ENCODE results near the gene STAT4. TPM values are rescaled to one million over a fixed set of nuclear protein-coding genes. Genes with fewer than 3 reads are reported as not detected.

The STAT4 gene
- total RNA-seq, 2 experiments from 2014 or later: 70.8 to 72.2 TPM

DNA sequence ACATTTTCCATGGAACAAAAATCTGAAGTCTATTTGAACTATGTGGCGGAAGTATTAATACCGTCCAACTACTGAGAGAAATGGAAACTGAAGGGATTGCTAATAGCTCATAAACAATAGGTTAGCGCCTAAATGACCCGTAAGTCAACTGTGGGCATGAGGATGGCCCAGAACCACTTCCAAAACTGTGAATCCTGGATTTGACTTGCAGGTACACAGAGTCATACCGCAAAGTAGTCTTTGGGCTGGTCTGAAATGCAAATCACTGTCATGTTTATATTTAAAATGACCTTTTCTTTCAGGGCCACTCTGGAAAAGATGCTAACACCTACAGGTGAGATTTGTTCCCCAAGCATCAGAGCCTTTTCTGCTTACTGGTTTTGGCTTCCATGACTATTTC, 50.6 kb downstream of the STAT4 start:
- CTCF ChIA-PET: interaction anchor here (1.3 to 1.5 kb wide), 2 partner anchors 9 to 48 kb away, joined by 4 to 5 read pairs; no protein-coding TSS in a partner anchor

GRCh38 chr2:191087311-191087710, 63.5 kb downstream of the STAT4 start:
- CTCF ChIA-PET: interaction anchor here (1.9 to 2.0 kb wide), 2 partner anchors 35 to 69 kb away, joined by 9 read pairs; no protein-coding TSS in a partner anchor
- no peak overlapping the region for H3K4me3 Mint-ChIP-seq
- POLR2A ChIA-PET: interaction anchor here (0.9 kb wide), 1 partner anchor 63 kb away, joined by 4 read pairs; the partner anchor contains the start of gene STAT4

More for the DNA sequence above, 50.6 kb downstream of the STAT4 start:
- intact Hi-C loops (cut with micrococcal nuclease): no loop called here
- no peak for DNase-seq
- Mint-ChIP-seq H3K27me3 (no peaks in the 10 kb centered on the region), H3K4me1 (ENCODE audit: low read depth) (peaks cover 68% of the 10 kb centered on the region), H3K9me3 (peaks cover 13% of the 10 kb centered on the region), H3K27ac (peak overlapping the region; percentile 69), H3K36me3 (ENCODE audit: low read depth) (peaks cover 62% of the 10 kb centered on the region), H3K4me3 (no peak overlapping the region)
- peak; percentile 15 for ATAC-seq
- POLR2A ChIA-PET: interaction anchor here (0.5 kb wide), 1 partner anchor 22 kb away, joined by 3 read pairs; no protein-coding TSS in a partner anchor
- TF ChIP-seq CTCF (IDR thresholded peaks at IDR 0.05): no peak

GRCh38 chr2:191086706-191087105, 64.1 kb downstream of the STAT4 start:
- H3K4me3 Mint-ChIP-seq: no peak overlapping the region
- H3K4me1 Mint-ChIP-seq (ENCODE audit: low read depth): peaks cover 43% of the 10 kb centered on the region
- H3K27ac Mint-ChIP-seq: no peak overlapping the region
- ATAC-seq (no peak), DNase-seq (no peak)
- TF ChIP-seq CTCF (IDR thresholded peaks at IDR 0.05): no peak
- intact Hi-C loops (cut with micrococcal nuclease): no loop called here
- no peaks in the 10 kb centered on the region for H3K27me3 Mint-ChIP-seq
- CTCF ChIA-PET: interaction anchor here (1.9 to 2.0 kb wide), 2 partner anchors 34 to 69 kb away, joined by 9 read pairs; no protein-coding TSS in a partner anchor
- POLR2A ChIA-PET: interaction anchor here (0.9 kb wide), 1 partner anchor 64 kb away, joined by 4 read pairs; the partner anchor contains the start of gene STAT4
- H3K9me3 Mint-ChIP-seq: peaks cover 23% of the 10 kb centered on the region
- H3K36me3 Mint-ChIP-seq (ENCODE audit: low read depth): peaks cover 67% of the 10 kb centered on the region

More at GRCh38 chr2:191087311-191087710, 63.5 kb downstream of the STAT4 start:
- intact Hi-C loops (cut with micrococcal nuclease): no loop called here
- no peak for ATAC-seq
- Mint-ChIP-seq H3K27ac (no peak overlapping the region), H3K27me3 (no peaks in the 10 kb centered on the region), H3K4me1 (ENCODE audit: low read depth) (peaks cover 38% of the 10 kb centered on the region), H3K36me3 (ENCODE audit: low read depth) (peaks cover 61% of the 10 kb centered on the region), H3K9me3 (peaks cover 18% of the 10 kb centered on the region)
- no peak for DNase-seq
- TF ChIP-seq CTCF (IDR thresholded peaks at IDR 0.05): no peak

GRCh38 chr2:191083540-191083939, 67.3 kb downstream of the STAT4 start:
- ATAC-seq (no peak), DNase-seq (no peak)
- intact Hi-C loops (cut with micrococcal nuclease): no loop called here
- ChIA-PET POLR2A (interaction anchor here (0.6 to 1.5 kb wide), 4 partner anchors 10 to 427 kb away, joined by 3 to 4 read pairs (median 3); no protein-coding TSS in a partner anchor), CTCF (interaction anchor here (0.8 to 1.3 kb wide), 2 partner anchors 23 to 72 kb away, joined by 3 to 5 read pairs; no protein-coding TSS in a partner anchor)
- Mint-ChIP-seq H3K27me3 (no peaks in the 10 kb centered on the region), H3K9me3 (peaks cover 29% of the 10 kb centered on the region), H3K4me3 (no peak overlapping the region), H3K4me1 (ENCODE audit: low read depth) (peaks cover 44% of the 10 kb centered on the region), H3K27ac (no peak overlapping the region), H3K36me3 (ENCODE audit: low read depth) (peaks cover 68% of the 10 kb centered on the region)
- no peak for TF ChIP-seq CTCF (IDR thresholded peaks at IDR 0.05)

GRCh38 chr2:191082321-191082720, 68.5 kb downstream of the STAT4 start:
- Mint-ChIP-seq H3K27me3 (no peaks in the 10 kb centered on the region), H3K4me3 (no peak overlapping the region), H3K27ac (no peak overlapping the region), H3K4me1 (ENCODE audit: low read depth) (peaks cover 45% of the 10 kb centered on the region), H3K9me3 (peaks cover 29% of the 10 kb centered on the region), H3K36me3 (ENCODE audit: low read depth) (peaks cover 59% of the 10 kb centered on the region)
- DNase-seq (no peak), ATAC-seq (no peak)
- no peak for TF ChIP-seq CTCF (IDR thresholded peaks at IDR 0.05)
- CTCF ChIA-PET: no interaction called here
- POLR2A ChIA-PET: interaction anchor here (0.7 to 1.5 kb wide), 2 partner anchors 11 to 69 kb away, joined by 3 read pairs; partner anchors contain the start of gene STAT4
- intact Hi-C loops (cut with micrococcal nuclease): no loop called here

All from activated CD8-positive, alpha-beta T cell treated with anti-CD3 and anti-CD28 coated beads for 36 hours (primary cell).